ENCODE measurements around the gene SCYGR1. TPM values are rescaled to one million over a fixed set of nuclear protein-coding genes. Genes with fewer than 3 reads are reported as not detected.
A peak's percentile ranks its signal among the peaks of the same experiment; 100 is the strongest.

Gene SCYGR1
- total and polyA plus RNA-seq, 2 of the 13 experiments (the other 11 are each of a cell fraction or from before 2014, with no cell fraction given) = not detected

DNA sequence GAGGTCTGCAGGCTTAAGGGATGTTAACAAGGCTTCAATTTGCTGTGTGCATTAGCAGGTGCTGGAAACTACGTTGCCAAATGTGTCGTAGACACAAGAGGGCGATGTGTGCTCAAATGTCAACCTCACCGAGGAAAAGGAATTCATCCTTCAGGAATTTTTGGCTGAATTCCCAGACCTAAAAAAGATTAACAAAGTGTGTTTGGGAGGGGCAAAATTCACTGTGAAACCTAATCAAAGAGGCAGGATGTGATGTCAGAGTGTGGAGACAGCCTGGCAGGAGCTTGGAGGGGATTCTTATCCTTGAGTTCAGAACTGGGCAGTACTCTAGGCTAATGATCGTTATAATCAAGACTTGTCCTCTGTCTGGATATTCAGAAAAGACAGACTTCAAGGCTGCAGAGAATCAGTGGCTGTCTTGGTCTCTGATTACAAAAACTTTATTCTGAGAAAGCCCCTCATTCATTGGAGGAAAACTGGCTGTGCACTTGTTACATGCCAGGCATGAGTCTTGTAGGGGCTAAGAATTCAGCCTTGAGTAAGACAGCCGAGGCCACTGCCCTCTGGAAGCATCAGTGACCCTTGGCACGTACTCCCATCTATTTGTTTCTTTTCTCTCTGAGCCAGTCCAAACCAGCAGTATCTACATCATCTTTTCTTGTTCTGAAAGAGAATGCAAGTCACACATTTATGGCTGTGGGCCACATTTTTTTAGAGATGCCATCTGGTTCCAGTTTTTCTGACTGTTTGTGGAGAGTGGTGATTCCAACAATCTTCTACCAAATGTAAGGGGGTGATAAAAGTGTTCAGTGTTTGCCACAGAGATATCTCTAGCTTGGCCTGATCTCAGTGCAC, 18.7 kb upstream of the SCYGR1 start (continued):
- TF ChIP-seq ZNF773 (CRISPR knock-in tag; IDR thresholded peaks at IDR 0.05; ENCODE audit: borderline replicate concordance) (no peak), THAP7 (CRISPR knock-in tag; IDR thresholded peaks at IDR 0.05) (0 out of 2 replicates have a peak, but pooled peaks have one; percentile 43), MTF2 (CRISPR knock-in tag; IDR thresholded peaks at IDR 0.05; ENCODE audit: borderline replicate concordance) (no peak), MEIS2 (CRISPR knock-in tag; IDR thresholded peaks at IDR 0.05) (0 out of 2 replicates have a peak, but pooled peaks have one; percentile 80), ZNF451 (CRISPR knock-in tag; IDR thresholded peaks at IDR 0.05) (no peak), GABPA (IDR thresholded peaks at IDR 0.05; ENCODE audit: low read depth, low read length) (no peak), GABPA (CRISPR knock-in tag; IDR thresholded peaks at IDR 0.05; ENCODE audit: low read depth) (peak; percentile 87), ZNF367 (CRISPR knock-in tag; IDR thresholded peaks at IDR 0.05; ENCODE audit: borderline replicate concordance) (no peak), PRPF4 (IDR thresholded peaks at IDR 0.05; ENCODE audit: low read depth, low read length, poor library complexity, severe bottlenecking) (no peak), GZF1 (CRISPR knock-in tag; IDR thresholded peaks at IDR 0.05) (0 out of 2 replicates have a peak, but pooled peaks have one; percentile 24), POGK (CRISPR knock-in tag; conservative IDR thresholded peaks at IDR 0.05) (0 out of 2 replicates have a peak, but pooled peaks have one; percentile 56), ZNF256 (CRISPR knock-in tag; conservative IDR thresholded peaks at IDR 0.05) (no peak), GATAD2A (CRISPR knock-in tag; IDR thresholded peaks at IDR 0.05) (peak; percentile 88), PRDM10 (CRISPR knock-in tag; IDR thresholded peaks at IDR 0.05; ENCODE audit: low read depth) (0 out of 2 replicates have a peak, but pooled peaks have one; percentile 48), RNF2 (conservative IDR thresholded peaks at IDR 0.05; ENCODE audit: low read depth) (no peak), RARG (CRISPR knock-in tag; IDR thresholded peaks at IDR 0.05; ENCODE audit: low read depth) (no peak), SSRP1 (CRISPR knock-in tag; IDR thresholded peaks at IDR 0.05) (no peak), ZNF891 (CRISPR knock-in tag; IDR thresholded peaks at IDR 0.05) (no peak), ZNF768 (CRISPR knock-in tag; IDR thresholded peaks at IDR 0.05) (no peak)
- TF ChIP-seq, protein P1, sequence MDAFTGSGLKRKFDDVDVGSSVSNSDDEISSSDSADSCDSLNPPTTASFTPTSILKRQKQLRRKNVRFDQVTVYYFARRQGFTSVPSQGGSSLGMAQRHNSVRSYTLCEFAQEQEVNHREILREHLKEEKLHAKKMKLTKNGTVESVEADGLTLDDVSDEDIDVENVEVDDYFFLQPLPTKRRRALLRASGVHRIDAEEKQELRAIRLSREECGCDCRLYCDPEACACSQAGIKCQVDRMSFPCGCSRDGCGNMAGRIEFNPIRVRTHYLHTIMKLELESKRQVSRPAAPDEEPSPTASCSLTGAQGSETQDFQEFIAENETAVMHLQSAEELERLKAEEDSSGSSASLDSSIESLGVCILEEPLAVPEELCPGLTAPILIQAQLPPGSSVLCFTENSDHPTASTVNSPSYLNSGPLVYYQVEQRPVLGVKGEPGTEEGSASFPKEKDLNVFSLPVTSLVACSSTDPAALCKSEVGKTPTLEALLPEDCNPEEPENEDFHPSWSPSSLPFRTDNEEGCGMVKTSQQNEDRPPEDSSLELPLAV (CRISPR knock-in tag; conservative IDR thresholded peaks at IDR 0.05; ENCODE audit: low read depth) = no peak
- TF ChIP-seq, protein P2, sequence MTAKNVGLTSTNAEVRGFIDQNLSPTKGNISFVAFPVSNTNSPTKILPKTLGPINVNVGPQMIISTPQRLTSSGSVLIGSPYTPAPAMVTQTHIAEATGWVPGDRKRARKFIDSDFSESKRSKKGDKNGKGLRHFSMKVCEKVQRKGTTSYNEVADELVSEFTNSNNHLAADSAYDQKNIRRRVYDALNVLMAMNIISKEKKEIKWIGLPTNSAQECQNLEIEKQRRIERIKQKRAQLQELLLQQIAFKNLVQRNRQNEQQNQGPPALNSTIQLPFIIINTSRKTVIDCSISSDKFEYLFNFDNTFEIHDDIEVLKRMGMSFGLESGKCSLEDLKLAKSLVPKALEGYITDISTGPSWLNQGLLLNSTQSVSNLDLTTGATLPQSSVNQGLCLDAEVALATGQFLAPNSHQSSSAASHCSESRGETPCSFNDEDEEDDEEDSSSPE (CRISPR knock-in tag; IDR thresholded peaks at IDR 0.05) = peak; percentile 54; the same call in 1 of the 2 replicates

Data from HepG2 (cell line).